ENCODE results near the gene GSN. TPM values are rescaled to one million over a fixed set of nuclear protein-coding genes. Genes with fewer than 3 reads are reported as not detected.

The GSN gene
- total and polyA plus RNA-seq, 10 of the 15 experiments (the other 5 are each of a cell fraction or from before 2014, with no cell fraction given): 0.66 to 9.2 (median 6.2) TPM

DNA sequence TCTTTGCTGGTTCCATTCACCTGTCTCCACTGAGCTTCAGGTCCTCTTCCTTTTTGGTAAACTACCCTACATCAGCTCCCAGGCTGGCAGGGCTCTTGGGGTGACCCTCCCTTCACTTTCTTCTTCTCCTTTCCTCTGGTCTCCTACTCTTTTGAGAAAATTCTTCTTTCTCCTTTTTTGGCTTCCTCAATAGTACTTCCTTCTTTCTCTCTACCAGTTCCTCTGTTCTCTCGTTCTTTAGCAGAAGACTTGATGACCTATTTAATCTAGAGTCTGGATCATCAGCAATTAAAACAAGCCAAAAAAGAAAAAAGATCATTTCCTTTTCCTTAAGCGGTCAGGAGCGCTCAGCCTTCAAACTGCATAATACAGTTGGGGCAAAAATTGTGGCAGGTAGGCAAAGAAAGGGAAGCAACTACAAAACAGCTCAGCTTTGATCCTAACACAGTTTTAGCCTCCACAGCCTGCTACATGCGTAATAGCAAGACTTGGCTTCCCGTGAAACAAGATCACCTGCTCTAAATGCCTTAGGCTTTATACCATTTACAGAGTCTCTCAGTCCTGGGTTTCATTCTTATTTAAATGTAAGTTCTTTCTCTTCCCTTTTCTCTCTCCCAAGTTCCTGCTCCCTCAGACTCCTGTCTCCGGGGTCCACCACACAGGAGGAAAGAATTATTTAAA, 14.0 kb upstream of the GSN start (continued):
- TF ChIP-seq, protein P1, sequence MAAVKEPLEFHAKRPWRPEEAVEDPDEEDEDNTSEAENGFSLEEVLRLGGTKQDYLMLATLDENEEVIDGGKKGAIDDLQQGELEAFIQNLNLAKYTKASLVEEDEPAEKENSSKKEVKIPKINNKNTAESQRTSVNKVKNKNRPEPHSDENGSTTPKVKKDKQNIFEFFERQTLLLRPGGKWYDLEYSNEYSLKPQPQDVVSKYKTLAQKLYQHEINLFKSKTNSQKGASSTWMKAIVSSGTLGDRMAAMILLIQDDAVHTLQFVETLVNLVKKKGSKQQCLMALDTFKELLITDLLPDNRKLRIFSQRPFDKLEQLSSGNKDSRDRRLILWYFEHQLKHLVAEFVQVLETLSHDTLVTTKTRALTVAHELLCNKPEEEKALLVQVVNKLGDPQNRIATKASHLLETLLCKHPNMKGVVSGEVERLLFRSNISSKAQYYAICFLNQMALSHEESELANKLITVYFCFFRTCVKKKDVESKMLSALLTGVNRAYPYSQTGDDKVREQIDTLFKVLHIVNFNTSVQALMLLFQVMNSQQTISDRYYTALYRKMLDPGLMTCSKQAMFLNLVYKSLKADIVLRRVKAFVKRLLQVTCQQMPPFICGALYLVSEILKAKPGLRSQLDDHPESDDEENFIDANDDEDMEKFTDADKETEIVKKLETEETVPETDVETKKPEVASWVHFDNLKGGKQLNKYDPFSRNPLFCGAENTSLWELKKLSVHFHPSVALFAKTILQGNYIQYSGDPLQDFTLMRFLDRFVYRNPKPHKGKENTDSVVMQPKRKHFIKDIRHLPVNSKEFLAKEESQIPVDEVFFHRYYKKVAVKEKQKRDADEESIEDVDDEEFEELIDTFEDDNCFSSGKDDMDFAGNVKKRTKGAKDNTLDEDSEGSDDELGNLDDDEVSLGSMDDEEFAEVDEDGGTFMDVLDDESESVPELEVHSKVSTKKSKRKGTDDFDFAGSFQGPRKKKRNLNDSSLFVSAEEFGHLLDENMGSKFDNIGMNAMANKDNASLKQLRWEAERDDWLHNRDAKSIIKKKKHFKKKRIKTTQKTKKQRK (IDR thresholded peaks at IDR 0.05; ENCODE audit: low read depth, low read length): no peak
- TF ChIP-seq STAT3 (IDR thresholded peaks at IDR 0.05; ENCODE audit: low read depth, low read length): no peak
- no peak for TF ChIP-seq ZZZ3 (IDR thresholded peaks at IDR 0.05; ENCODE audit: control insufficient read depth, insufficient read length, low read depth)
- TF ChIP-seq CHD4 (IDR thresholded peaks at IDR 0.05): no peak
- TF ChIP-seq HCFC1 (IDR thresholded peaks at IDR 0.05; ENCODE audit: low read length): no peak
- TF ChIP-seq, protein P2, sequence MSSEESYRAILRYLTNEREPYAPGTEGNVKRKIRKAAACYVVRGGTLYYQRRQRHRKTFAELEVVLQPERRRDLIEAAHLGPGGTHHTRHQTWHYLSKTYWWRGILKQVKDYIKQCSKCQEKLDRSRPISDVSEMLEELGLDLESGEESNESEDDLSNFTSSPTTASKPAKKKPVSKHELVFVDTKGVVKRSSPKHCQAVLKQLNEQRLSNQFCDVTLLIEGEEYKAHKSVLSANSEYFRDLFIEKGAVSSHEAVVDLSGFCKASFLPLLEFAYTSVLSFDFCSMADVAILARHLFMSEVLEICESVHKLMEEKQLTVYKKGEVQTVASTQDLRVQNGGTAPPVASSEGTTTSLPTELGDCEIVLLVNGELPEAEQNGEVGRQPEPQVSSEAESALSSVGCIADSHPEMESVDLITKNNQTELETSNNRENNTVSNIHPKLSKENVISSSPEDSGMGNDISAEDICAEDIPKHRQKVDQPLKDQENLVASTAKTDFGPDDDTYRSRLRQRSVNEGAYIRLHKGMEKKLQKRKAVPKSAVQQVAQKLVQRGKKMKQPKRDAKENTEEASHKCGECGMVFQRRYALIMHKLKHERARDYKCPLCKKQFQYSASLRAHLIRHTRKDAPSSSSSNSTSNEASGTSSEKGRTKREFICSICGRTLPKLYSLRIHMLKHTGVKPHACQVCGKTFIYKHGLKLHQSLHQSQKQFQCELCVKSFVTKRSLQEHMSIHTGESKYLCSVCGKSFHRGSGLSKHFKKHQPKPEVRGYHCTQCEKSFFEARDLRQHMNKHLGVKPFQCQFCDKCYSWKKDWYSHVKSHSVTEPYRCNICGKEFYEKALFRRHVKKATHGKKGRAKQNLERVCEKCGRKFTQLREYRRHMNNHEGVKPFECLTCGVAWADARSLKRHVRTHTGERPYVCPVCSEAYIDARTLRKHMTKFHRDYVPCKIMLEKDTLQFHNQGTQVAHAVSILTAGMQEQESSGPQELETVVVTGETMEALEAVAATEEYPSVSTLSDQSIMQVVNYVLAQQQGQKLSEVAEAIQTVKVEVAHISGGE (CRISPR knock-in tag; IDR thresholded peaks at IDR 0.05): no peak
- TF ChIP-seq, protein P3, sequence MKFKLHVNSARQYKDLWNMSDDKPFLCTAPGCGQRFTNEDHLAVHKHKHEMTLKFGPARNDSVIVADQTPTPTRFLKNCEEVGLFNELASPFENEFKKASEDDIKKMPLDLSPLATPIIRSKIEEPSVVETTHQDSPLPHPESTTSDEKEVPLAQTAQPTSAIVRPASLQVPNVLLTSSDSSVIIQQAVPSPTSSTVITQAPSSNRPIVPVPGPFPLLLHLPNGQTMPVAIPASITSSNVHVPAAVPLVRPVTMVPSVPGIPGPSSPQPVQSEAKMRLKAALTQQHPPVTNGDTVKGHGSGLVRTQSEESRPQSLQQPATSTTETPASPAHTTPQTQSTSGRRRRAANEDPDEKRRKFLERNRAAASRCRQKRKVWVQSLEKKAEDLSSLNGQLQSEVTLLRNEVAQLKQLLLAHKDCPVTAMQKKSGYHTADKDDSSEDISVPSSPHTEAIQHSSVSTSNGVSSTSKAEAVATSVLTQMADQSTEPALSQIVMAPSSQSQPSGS (IDR thresholded peaks at IDR 0.05; ENCODE audit: low read length): no peak
- no peak for TF ChIP-seq CREM (IDR thresholded peaks at IDR 0.05; ENCODE audit: low read depth)
- TF ChIP-seq ZBED1 (IDR thresholded peaks at IDR 0.05; ENCODE audit: borderline replicate concordance): no peak
